Smooth muscle cell of the brain vasculature (primary cell): ENCODE measurements around the gene ZNFX1.
A peak's percentile ranks its signal among the peaks of the same experiment; 100 is the strongest.
"Not testable (repeated sequence)": the region's sequence is repeated elsewhere in the genome, so short reads cannot be mapped to it uniquely, and the experiment has no call there.

Experiments used
- DNase-seq: peaks from one replicate; pipeline ENCODE4 v3.0.0-alpha.2; 2012; ENCODE audit warnings: low read depth, low spot score

ZNFX1 gene

DNA sequence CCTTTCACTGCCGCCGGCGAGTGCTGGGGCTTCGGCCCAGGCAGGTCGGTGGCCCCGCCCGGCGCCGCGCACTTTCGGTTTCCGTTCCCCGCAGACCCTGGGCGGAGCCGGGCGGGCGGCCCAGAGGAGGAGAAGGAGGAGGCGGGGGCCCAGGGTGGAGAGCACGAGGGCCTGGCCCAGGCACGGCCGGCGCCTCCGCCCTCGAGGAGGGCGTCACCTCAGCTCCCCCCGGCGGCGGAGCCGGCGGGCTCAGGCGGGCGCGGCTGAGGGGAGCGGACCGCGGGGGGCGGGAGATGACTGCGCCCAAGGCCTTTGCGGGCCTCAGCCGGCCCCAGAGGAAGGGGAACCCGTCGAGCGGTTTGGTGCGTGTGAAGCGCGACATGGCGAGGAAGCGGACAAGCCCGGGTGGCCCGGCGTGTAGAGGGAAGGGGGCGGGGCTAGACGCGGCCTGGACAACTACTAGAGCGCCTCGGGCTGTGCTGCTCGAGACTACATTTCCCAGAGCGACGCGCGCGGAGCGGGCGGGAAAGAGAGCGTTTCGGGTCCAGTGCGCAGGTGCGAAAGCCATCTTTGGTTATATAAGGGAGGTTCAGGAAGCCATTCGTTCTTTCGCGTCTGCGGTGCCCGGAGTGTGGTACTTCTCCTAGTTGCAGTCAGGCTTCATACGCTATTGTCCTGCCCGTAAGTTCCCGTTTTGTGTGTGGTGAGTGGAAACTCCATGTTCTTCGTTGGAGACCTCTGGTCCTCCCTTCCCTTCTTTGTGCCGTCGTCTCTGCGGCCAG, at the start of gene ZNFX1:
Gene ZNFX1, minus strand, starts transcription at position 22 of the 782 bp plus-strand sequence. CDS start 2,218 bp downstream, outside the sequence.
- DNase-seq: peak; percentile 96

DNA sequence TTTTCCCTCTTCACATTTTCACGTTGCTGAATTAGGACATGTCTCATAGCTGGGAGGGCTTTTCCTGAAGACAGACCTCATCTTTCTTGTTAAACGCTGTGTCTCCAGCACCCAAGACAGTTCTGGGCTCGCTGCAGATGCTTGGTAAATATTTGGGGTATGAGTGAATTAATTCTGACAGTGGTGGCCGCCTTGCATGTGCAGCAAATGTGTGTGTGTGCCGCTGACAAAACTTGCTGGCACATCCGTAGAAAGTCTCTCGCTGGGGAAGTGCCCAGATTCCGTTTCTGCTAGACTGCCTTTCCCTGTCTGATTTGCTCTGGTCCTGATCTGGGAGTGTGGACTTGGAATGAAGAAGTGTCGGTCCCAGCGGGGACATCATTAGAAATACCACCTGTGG, 48.2 kb upstream of the ZNFX1 start:
- no peak for DNase-seq

DNA sequence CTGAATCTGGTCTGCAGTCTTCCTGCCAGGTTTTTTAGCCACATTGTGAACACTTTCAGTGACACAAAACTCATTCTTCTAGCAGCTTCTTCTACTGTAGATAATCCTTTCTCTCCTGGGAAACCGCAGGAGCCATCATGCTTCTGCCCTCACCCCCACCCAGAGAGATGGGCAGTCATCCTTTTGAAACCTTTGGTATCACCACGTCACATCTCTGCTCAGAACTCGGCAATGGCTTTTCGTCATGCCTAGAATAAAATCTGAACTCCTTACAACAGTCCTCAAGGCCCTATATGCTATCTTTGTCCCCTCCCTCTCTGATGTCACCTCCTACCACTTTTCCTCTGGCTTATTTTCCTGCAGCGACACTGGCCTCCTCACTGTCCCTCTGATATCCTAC, 46.4 kb upstream of the ZNFX1 start:
- no peak for DNase-seq

- peak; percentile 37 for DNase-seq
These were observed 45.9 kb upstream of the ZNFX1 start for GRCh38 chr20:49323622-49324238.

DNA sequence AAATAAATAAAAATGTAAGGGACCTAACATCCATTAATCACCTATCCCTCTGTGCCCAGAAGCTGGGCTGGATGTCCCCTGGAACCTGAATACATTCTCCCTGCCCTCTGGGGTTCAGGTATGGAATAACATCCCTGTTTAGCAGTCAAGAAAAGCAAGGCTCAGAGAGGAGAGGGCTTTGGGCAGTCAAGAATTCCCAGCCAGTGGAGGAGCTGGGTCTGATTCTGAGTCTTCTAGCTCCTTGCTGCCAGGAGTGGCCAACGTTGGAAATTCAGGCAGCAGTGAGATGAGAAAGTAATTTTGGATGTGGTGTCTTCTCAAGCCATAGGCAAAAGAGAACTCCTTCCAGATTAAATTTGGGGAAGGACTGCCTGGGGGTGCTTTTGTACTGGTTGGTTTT, 42.6 kb upstream of the ZNFX1 start:
- peak; percentile 15 for DNase-seq

- DNase-seq: no peak
These were observed 41.5 kb upstream of the ZNFX1 start for GRCh38 chr20:49319208-49319809.

- DNase-seq: no peak
These were observed 40.8 kb upstream of the ZNFX1 start for GRCh38 chr20:49318430-49319207.

DNA sequence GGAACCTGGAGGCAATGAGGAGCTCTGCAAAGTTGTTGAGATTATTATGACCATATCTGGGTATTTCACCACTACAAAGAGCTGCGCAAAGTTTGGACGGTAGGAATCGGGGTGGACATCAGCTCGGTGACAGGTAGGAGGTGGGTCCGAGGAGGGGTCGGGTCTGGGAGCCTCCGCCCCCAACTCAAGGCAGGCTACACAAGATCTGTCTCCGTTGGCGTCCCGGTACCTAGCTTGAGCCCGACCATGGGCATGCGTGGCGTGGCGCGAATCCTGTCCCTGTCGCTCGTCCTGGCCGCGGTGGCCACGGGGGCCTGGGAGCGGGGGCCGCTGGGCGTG, 40.2 kb upstream of the ZNFX1 start:
- no peak for DNase-seq

DNA sequence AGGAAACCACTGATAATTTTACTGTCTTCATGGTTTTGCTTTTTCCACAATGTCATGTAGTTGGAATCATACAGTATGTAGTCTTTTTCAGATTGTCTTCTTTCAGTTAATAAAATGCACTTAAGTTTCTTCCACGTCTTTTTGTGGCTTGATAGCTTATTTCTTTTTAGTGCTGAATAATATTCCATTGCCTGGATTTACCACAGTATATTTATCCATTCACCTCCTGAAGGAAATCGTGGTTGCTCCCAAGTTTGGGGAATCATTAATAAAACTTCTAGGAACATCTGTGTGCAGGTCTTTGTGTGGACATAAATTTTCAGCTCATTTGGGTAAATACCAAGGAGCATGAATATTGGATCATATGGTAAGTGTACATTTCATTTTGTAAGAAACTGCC, 38.8 kb upstream of the ZNFX1 start:
- no peak for DNase-seq

DNA sequence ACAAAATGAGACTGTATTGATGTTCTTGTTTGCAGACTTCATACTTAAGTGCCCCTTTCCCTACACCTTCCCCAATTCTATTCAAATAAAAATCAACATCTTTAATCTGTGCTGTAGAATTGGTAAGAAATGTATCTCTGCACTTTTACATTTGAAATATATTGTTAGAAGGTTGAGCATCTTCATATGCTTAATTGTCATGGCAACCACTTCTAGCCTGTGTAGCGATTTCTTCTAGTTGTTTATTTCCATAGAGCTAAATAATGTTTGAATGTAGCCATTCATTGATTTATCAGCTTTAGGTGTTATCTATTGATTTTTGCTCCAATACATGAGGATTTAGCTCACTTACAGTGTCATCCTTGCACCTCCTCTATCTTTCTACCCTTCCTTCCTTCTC, 37.7 kb upstream of the ZNFX1 start:
- no peak for DNase-seq

DNA sequence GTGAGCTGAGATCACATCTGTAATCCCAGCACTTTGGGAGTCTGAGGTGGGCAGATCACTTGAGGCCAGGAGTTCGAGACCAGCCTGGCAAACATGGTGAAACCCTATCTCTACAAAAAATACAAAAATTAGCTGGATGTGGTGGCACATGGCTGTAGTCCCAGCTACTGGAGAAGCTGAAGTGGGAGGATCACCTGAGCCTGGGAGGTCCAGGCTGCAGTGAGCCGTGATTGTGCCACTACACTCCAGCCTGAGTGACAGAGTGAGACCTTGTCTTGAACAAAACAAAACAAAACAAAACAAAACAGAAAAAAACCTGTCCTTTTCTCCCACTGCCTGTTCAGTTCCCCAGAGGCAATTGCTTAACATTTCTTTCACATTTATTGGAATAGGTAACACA, 36.2 kb upstream of the ZNFX1 start:
- DNase-seq: not testable (repeated sequence)

GRCh38 chr20:49313283-49313682, 35.4 kb upstream of the ZNFX1 start:
- no peak for DNase-seq

DNA sequence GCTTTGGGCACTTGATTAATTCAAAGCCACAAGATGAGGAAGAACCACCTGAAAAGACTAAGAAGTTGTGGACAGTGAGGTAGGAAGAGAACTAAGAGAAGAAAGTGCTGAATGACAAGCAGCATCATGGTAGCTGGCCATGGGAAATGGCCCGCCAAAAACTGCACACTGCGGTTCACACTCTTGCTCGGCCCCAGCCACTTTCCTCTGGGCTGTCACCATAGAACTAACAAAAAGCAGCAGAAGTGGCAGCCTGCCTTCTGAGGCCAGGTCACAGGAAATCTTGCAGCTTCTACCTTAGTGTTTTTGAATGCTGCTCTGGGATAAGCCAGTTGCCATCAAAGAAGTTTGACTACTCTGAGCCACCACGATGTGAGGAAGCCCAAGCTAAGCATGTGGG, 34.8 kb upstream of the ZNFX1 start:
- DNase-seq: no peak

- DNase-seq: no peak
These were observed 32.8 kb upstream of the ZNFX1 start for GRCh38 chr20:49310705-49311104.

GRCh38 chr20:49308875-49309274, 31.0 kb upstream of the ZNFX1 start:
- DNase-seq: no peak

DNA sequence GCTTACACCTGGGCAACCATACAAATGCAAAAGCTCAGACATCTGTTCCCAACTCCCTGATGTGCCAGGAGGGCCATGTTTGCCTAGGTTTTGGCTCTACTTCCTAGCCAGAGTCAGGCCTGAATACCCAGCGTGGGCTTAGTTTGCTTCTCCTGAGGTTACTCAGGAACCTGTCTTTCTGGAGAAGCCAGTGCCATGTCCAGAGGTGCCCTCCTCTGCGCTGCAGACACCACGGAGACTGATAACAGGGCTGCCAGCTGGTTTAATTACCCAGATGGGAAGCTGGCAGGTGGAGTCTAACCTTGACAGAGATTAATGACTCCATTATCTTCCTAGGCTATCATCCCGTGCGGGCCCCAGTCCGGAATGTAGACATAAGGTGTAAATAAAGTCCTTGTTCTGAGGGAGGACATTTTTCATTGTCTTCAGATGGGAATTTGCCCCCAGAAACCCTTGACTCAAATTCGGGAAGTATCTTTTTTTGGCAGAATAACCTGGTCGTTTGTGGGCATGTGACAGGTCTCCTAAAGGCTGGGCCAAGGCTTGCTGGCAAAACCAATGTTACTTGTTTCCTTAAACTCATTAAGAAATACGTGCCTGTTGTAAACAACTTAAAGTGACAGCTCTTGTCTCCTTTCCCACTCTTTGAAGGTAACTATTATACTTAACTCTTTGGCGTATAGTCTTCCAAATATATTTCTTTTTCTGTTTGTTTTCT, 29.2 kb upstream of the ZNFX1 start:
- no peak for DNase-seq

- DNase-seq: no peak
These were observed 25.3 kb upstream of the ZNFX1 start for GRCh38 chr20:49303065-49303552.

GRCh38 chr20:49297605-49298530, 20.0 kb upstream of the ZNFX1 start:
- DNase-seq: no peak

- DNase-seq: not testable (repeated sequence)
These were observed 16.3 kb upstream of the ZNFX1 start for GRCh38 chr20:49294002-49294654.

GRCh38 chr20:49293122-49293521, 15.3 kb upstream of the ZNFX1 start:
- DNase-seq: no peak
